Activated CD4-positive, alpha-beta T cell treated with anti-CD3 and anti-CD28 coated beads for 36 hours (primary cell): ENCODE data around the gene CCDC85A. TPM values are rescaled to one million over a fixed set of nuclear protein-coding genes. Genes with fewer than 3 reads are reported as not detected.

Source experiments
- ATAC-seq: fragments of 200-7000 bp; cut with Tn5 transposase; one replicate; pipeline ENCODE4 v1.10.0; 2021; ENCODE audit warnings: mild to moderate bottlenecking, moderate library complexity
- CTCF ChIA-PET: fragments of 350-600 bp; sonication (Branson Sonifier 250); formaldehyde crosslinking; loops from one replicate; lab custom pipeline; 2021; ENCODE audit warnings: antibody characterized with exemption; lab: Charles Lee
- POLR2A ChIA-PET: fragments of 350-600 bp; sonication (Branson Sonifier 250); formaldehyde crosslinking; loops from one replicate; lab custom pipeline; 2021; ENCODE audit warnings: antibody characterized with exemption, inconsistent platforms; lab: Charles Lee
- DNase-seq: peaks from one replicate; pipeline ENCODE4 v3.0.0-alpha.2; 2020
- H3K27ac Mint-ChIP-seq: one replicate; pipeline ENCODE4 v1.8.0; 2021; ENCODE audit warnings: mixed read lengths
- H3K27me3 Mint-ChIP-seq: one replicate; pipeline ENCODE4 v1.8.0; 2021; ENCODE audit warnings: mixed read lengths
- H3K36me3 Mint-ChIP-seq: one replicate; pipeline ENCODE4 v1.8.0; 2021; ENCODE audit warnings: low read depth, mixed read lengths
- H3K4me1 Mint-ChIP-seq: one replicate; pipeline ENCODE4 v1.8.0; 2021; ENCODE audit warnings: mixed read lengths
- H3K4me3 Mint-ChIP-seq: one replicate; pipeline ENCODE4 v1.8.0; 2021; ENCODE audit warnings: mild to moderate bottlenecking, moderate library complexity, mixed read lengths
- H3K9me3 Mint-ChIP-seq: one replicate; pipeline ENCODE4 v1.8.0; 2021; ENCODE audit warnings: low read depth, mixed read lengths
- intact Hi-C, 2 experiments: fragments of 100-400 bp; cut with DNase I in 1 of 2; cut with micrococcal nuclease in 1 of 2; formaldehyde crosslinking; loops; one replicate each; pipeline versions ENCODE4 v1.14.2 to v1.15.1; 2022 to 2024; cut with DNase I, micrococcal nuclease
- total RNA-seq, 2 experiments: library from RNA; stranded (reverse); gene quantifications; one replicate each; pipeline ENCODE4 v1.2.3, GENCODE V29; 2021

CCDC85A gene
- total RNA-seq, 2 experiments from 2014 or later: not detected

DNA sequence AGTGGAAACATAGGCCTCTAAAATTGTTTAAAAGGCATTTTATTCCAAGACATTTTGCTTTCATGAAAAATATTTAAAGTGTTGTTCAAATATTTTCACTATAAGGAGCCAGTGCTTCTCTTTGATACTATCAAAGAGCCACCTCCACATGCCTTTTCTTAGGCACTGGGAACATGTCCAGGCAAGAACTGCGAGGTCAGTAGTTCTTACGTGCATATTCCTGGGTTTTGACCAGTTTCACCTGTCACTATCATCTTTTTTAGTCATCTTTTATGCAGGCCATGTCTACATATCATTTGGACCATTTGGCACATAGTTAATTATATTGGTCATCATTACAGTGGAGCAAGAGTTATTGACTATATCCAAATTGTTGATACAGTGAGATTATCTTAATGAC is 195.3 kb downstream of the CCDC85A start:
- ATAC-seq: no peak
- Mint-ChIP-seq H3K4me3 (no peak overlapping the region), H3K4me1 (no peaks in the 10 kb centered on the region), H3K27me3 (no peaks in the 10 kb centered on the region), H3K27ac (no peak overlapping the region), H3K36me3 (no peaks in the 10 kb centered on the region), H3K9me3 (no peaks in the 10 kb centered on the region)
- ChIA-PET POLR2A (no interaction called here), CTCF (no interaction called here)
- intact Hi-C loops: no loop called here
- no peak for DNase-seq

DNA sequence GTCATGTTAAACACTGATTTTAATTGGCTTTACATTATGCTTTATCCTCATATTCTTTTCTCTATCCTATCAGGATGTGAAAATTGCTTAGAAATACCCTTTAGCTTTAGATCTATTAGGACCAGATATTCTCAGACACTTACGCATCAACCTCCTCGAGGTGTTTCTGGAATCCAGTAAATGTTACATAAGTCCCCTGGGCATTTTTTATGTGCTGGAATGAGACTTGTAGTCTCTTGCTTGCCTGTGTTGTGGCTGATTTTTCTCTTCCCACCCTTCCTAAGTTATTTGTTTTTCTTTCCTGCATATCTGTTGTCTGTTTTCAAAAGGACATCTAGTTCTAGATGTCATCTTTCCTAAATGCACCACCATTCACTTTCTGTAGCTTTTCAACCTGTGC is 197.1 kb downstream of the CCDC85A start:
- ATAC-seq: no peak
- intact Hi-C loops: no loop called here
- H3K27me3 Mint-ChIP-seq: no peaks in the 10 kb centered on the region
- no peaks in the 10 kb centered on the region for H3K4me1 Mint-ChIP-seq
- no peak for DNase-seq
- no peak overlapping the region for H3K27ac Mint-ChIP-seq
- ChIA-PET POLR2A (no interaction called here), CTCF (no interaction called here)
- H3K9me3 Mint-ChIP-seq: no peaks in the 10 kb centered on the region
- no peaks in the 10 kb centered on the region for H3K36me3 Mint-ChIP-seq
- no peak overlapping the region for H3K4me3 Mint-ChIP-seq

DNA sequence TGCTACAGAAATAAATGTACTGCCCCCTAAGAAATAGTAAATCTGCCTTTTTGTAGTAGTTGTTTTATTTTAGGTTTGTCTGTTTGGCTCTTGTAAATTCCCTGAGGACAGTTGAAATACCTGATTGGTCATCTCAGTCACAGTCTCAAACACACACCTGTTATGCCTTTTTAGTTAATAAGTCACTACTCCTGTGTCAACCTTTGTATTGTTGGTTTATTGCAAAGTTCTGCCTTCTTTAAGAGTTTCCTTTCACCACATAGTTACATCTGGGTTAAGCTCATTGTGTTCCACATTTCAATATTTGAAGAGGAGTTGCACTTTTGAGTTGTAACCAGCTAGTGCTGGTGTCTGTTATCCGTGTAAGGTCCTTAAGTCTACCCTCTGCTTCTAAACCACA is 198.7 kb downstream of the CCDC85A start:
- intact Hi-C loops: no loop called here
- no peaks in the 10 kb centered on the region for H3K4me1 Mint-ChIP-seq
- H3K36me3 Mint-ChIP-seq: no peaks in the 10 kb centered on the region
- no peak overlapping the region for H3K4me3 Mint-ChIP-seq
- DNase-seq: no peak
- H3K27me3 Mint-ChIP-seq: no peaks in the 10 kb centered on the region
- ATAC-seq: no peak
- no peak overlapping the region for H3K27ac Mint-ChIP-seq
- no peaks in the 10 kb centered on the region for H3K9me3 Mint-ChIP-seq
- CTCF ChIA-PET: no interaction called here
- POLR2A ChIA-PET: no interaction called here

DNA sequence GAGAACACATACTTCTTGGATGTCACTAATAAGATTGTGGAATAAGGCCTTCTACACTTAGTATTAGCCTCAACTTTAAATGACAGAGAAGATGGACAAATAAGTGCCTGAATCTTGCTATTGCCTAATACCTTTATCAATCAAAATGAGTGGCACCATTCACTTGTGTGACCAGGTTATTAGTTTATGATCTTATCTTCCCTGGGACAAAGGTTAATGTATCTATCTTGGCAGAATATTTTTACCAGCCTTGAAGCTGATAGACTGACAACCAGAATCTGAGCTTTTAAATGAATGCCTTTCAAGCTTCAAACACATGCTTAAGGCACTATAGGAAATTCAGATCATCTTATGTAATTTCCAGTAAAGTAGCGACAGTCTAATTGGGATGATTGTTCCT is 202.9 kb downstream of the CCDC85A start:
- CTCF ChIA-PET: no interaction called here
- no peaks in the 10 kb centered on the region for H3K9me3 Mint-ChIP-seq
- DNase-seq (no peak), ATAC-seq (no peak)
- no peaks in the 10 kb centered on the region for H3K4me1 Mint-ChIP-seq
- H3K27ac Mint-ChIP-seq: no peak overlapping the region
- H3K36me3 Mint-ChIP-seq: no peaks in the 10 kb centered on the region
- H3K27me3 Mint-ChIP-seq: no peaks in the 10 kb centered on the region
- intact Hi-C loops: no loop called here
- no peak overlapping the region for H3K4me3 Mint-ChIP-seq
- POLR2A ChIA-PET: no interaction called here

DNA sequence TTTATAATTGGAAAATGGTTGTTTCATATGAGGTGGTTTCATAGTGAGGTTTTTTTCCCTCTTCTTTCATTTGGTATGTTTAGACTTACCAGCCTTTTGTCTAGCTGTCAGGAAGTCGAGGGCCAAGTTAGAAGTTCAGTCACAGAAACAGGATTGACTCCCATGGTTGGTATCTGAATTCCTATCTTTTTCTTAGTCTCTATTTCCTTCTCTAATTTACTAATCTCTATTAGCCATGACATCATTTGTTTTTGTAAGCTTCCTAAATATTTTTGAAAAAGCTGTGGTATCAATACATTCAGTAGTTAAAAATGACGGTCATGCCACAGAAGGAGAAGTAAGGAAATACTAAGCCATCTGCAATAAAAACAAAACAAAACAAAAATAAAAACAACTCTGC is 206.9 kb downstream of the CCDC85A start:
- Mint-ChIP-seq H3K36me3 (no peaks in the 10 kb centered on the region), H3K27ac (no peak overlapping the region), H3K4me1 (no peaks in the 10 kb centered on the region), H3K4me3 (no peak overlapping the region), H3K27me3 (no peaks in the 10 kb centered on the region), H3K9me3 (no peaks in the 10 kb centered on the region)
- ChIA-PET POLR2A (no interaction called here), CTCF (no interaction called here)
- DNase-seq (no peak), ATAC-seq (no peak)
- intact Hi-C loops: no loop called here

DNA sequence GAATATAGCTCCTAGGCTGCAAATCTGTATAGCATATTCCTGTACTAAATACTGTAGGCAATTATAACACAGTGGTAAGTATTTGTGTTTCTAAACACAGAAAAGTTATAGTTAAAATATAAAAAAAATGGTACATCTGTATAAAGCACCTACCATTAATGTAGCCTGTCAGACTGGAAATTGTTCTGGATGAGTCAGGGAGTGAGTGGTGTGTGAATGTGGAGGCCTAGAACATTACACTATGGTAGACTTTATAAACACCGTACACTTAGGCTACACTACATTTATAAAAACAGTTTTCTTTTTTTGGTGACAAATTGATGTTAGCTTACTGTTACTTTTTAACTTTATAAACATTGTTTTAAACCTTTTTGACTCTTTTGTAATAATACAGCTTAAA is 226.3 kb downstream of the CCDC85A start:
- intact Hi-C loops: no loop called here
- no peaks in the 10 kb centered on the region for H3K4me1 Mint-ChIP-seq
- H3K9me3 Mint-ChIP-seq: peaks cover 14% of the 10 kb centered on the region
- no peak for ATAC-seq
- no peak overlapping the region for H3K4me3 Mint-ChIP-seq
- H3K27ac Mint-ChIP-seq: no peak overlapping the region
- ChIA-PET POLR2A (no interaction called here), CTCF (interaction anchor here (0.6 kb wide), 1 partner anchor 17 kb away, joined by 3 read pairs; no protein-coding TSS in a partner anchor)
- H3K36me3 Mint-ChIP-seq: no peaks in the 10 kb centered on the region
- no peaks in the 10 kb centered on the region for H3K27me3 Mint-ChIP-seq
- DNase-seq: no peak

DNA sequence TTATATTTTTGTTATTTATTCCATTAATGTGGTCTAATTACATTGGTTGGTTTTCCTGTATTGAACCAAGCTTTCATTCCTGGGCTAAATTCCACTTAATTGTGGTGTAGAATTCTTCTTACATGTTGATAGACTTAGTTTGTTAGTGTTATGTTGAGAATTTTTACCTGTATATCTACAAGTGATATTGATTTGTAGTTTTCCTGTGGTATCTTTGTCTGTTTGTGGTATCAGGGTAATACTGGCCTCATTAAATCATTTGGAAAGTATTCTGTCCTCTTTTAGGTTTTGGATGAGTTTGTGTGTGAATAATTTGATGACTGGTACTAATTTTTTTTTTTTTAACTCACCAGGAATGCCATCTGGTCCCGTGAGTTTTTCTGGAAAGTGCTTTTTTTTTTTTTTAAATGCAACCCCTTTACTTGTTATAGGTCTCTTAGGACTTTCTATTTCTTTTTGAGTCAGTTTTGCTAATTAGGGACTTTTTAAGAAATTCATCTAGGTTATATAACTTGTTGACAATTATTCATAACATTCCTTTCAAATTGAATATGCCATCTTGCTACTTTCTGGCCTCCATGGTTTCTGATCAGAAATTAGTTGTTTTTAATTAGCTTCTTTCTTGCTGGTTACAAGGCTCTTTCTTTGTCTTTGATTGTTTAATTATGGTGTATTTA is 232.8 kb downstream of the CCDC85A start:
- ATAC-seq (no peak), DNase-seq (no peak)
- Mint-ChIP-seq H3K9me3 (peaks cover 14% of the 10 kb centered on the region), H3K27ac (no peak overlapping the region), H3K4me1 (no peaks in the 10 kb centered on the region), H3K4me3 (no peak overlapping the region), H3K36me3 (no peaks in the 10 kb centered on the region), H3K27me3 (no peaks in the 10 kb centered on the region)
- intact Hi-C loops: no loop called here
- POLR2A ChIA-PET: no interaction called here
- CTCF ChIA-PET: no interaction called here
